Large intestine (tissue), 3 donors: ENCODE data around the gene GNAS-AS1. TPM values are rescaled to one million over a fixed set of nuclear protein-coding genes. Genes with fewer than 3 reads are reported as not detected.

ENCODE experiments used
- DNase-seq, 2 donors: peaks; one replicate each; pipeline versions ENCODE4 v3.0.0 to v3.0.0-alpha.2; 2013
- H3K27ac ChIP-seq: one replicate; pipeline ENCODE4 v1.5.1; 2013; ENCODE audit warnings: low read length
- H3K27me3 ChIP-seq: 2 replicates; pipeline ENCODE4 v1.6.1; 2013; ENCODE audit warnings: low read length; ENCODE audit not compliant: control insufficient read depth, insufficient read depth
- H3K36me3 ChIP-seq: 2 replicates; pipeline ENCODE4 v1.6.1; 2013; ENCODE audit warnings: low read length; ENCODE audit not compliant: control insufficient read depth, insufficient read depth
- H3K4me1 ChIP-seq: one replicate; pipeline ENCODE4 v1.6.1; 2013; ENCODE audit warnings: low read length; ENCODE audit not compliant: control insufficient read depth, insufficient read depth
- H3K4me3 ChIP-seq: one replicate; pipeline ENCODE4 v1.5.1; 2013; ENCODE audit warnings: low read length
- H3K9me3 ChIP-seq: one replicate; pipeline ENCODE4 v1.6.1; 2013; ENCODE audit warnings: mild to moderate bottlenecking, low read depth, low read length, moderate library complexity; ENCODE audit not compliant: control insufficient read depth
- whole genome bisulfite sequencing: methylation state at CpG from one replicate; pipeline ENCODE4 v1.1.5; 2013; ENCODE audit warnings: low lambda C conversion rate; ENCODE audit not compliant: insufficient coverage; 5-methylcytosine and 5-hydroxymethylcytosine counted together
- polyA plus RNA-seq: library from polyadenylated mRNA; unstranded; fragments of 120-200 nt; gene quantifications from one replicate; pipeline ENCODE4 v1.2.1, GENCODE V29; 2013

Gene GNAS-AS1
- polyA plus RNA-seq, 1 donor: 0.40 TPM

GRCh38 chr20:58875111-58875510 lies 24.4 kb upstream of the GNAS-AS1 start:
- no CpG with 5 or more reads among the region's 3 CpGs for WGBS
- Histone ChIP-seq H3K4me3 (no peak overlapping the region), H3K27me3 (no peaks in the 10 kb centered on the region), H3K9me3 (no peaks in the 10 kb centered on the region), H3K27ac (no peak overlapping the region), H3K4me1 (no peaks in the 10 kb centered on the region), H3K36me3 (no peaks in the 10 kb centered on the region)
- DNase-seq: no peak

- Histone ChIP-seq H3K27ac (no peak overlapping the region), H3K4me1 (no peaks in the 10 kb centered on the region), H3K27me3 (no peaks in the 10 kb centered on the region), H3K36me3 (no peaks in the 10 kb centered on the region), H3K4me3 (no peak overlapping the region), H3K9me3 (no peaks in the 10 kb centered on the region)
- no CpG with 5 or more reads among the region's 1 CpG for WGBS
- DNase-seq: no peak
Observed at GRCh38 chr20:58874469-58874868, 23.8 kb upstream of the GNAS-AS1 start.

GRCh38 chr20:58871533-58872102 lies 20.9 kb upstream of the GNAS-AS1 start:
- Histone ChIP-seq H3K9me3 (no peaks in the 10 kb centered on the region), H3K27me3 (peaks cover 2% of the 10 kb centered on the region), H3K4me3 (no peak overlapping the region), H3K4me1 (no peaks in the 10 kb centered on the region), H3K36me3 (no peaks in the 10 kb centered on the region), H3K27ac (no peak overlapping the region)
- DNase-seq: no peak
- WGBS: 100% methylated on average over 4 of the region's 8 CpGs

- Histone ChIP-seq H3K36me3 (no peaks in the 10 kb centered on the region), H3K4me1 (no peaks in the 10 kb centered on the region), H3K9me3 (no peaks in the 10 kb centered on the region), H3K27ac (no peak overlapping the region), H3K27me3 (peaks cover 2% of the 10 kb centered on the region), H3K4me3 (no peak overlapping the region)
- 82% methylated on average over 3 of the region's 7 CpGs for WGBS
- DNase-seq: peak; percentile 42 to 45
Observed at GRCh38 chr20:58870293-58871014, 19.8 kb upstream of the GNAS-AS1 start.

- Histone ChIP-seq H3K27ac (no peak overlapping the region), H3K27me3 (peaks cover 2% of the 10 kb centered on the region), H3K4me3 (no peak overlapping the region), H3K36me3 (no peaks in the 10 kb centered on the region), H3K4me1 (no peaks in the 10 kb centered on the region), H3K9me3 (no peaks in the 10 kb centered on the region)
- 81% methylated on average over 3 of the region's 7 CpGs for WGBS
- DNase-seq: no peak
Observed at GRCh38 chr20:58869662-58870227, 19.0 kb upstream of the GNAS-AS1 start.

GRCh38 chr20:58868795-58869194 lies 18.1 kb upstream of the GNAS-AS1 start:
- DNase-seq: no peak

GRCh38 chr20:58867211-58867610 lies 16.5 kb upstream of the GNAS-AS1 start:
- H3K4me3 ChIP-seq: no peak overlapping the region
- no peak for DNase-seq
- no CpG with 5 or more reads among the region's 5 CpGs for WGBS

More at GRCh38 chr20:58868795-58869194, 18.1 kb upstream of the GNAS-AS1 start:
- H3K27me3 ChIP-seq: peaks cover 2% of the 10 kb centered on the region
- H3K4me3 ChIP-seq: no peak overlapping the region
- no CpG with 5 or more reads among the region's 14 CpGs for WGBS
- H3K4me1 ChIP-seq: no peaks in the 10 kb centered on the region
- H3K27ac ChIP-seq: no peak overlapping the region
- H3K36me3 ChIP-seq: no peaks in the 10 kb centered on the region
- no peaks in the 10 kb centered on the region for H3K9me3 ChIP-seq

GRCh38 chr20:58865843-58866242 lies 15.1 kb upstream of the GNAS-AS1 start:
- Histone ChIP-seq H3K4me1 (no peaks in the 10 kb centered on the region), H3K9me3 (no peaks in the 10 kb centered on the region), H3K36me3 (no peaks in the 10 kb centered on the region), H3K4me3 (no peak overlapping the region), H3K27me3 (peaks cover 6% of the 10 kb centered on the region), H3K27ac (no peak overlapping the region)
- no CpG with 5 or more reads among the region's 2 CpGs for WGBS
- DNase-seq: no peak

More at GRCh38 chr20:58867211-58867610, 16.5 kb upstream of the GNAS-AS1 start:
- Histone ChIP-seq H3K27me3 (peaks cover 2% of the 10 kb centered on the region), H3K9me3 (no peaks in the 10 kb centered on the region), H3K27ac (no peak overlapping the region), H3K4me1 (no peaks in the 10 kb centered on the region), H3K36me3 (no peaks in the 10 kb centered on the region)

GRCh38 chr20:58864346-58864745 lies 13.6 kb upstream of the GNAS-AS1 start:
- Histone ChIP-seq H3K36me3 (no peaks in the 10 kb centered on the region), H3K27me3 (peaks cover 7% of the 10 kb centered on the region), H3K4me3 (no peak overlapping the region), H3K4me1 (no peaks in the 10 kb centered on the region), H3K9me3 (no peaks in the 10 kb centered on the region), H3K27ac (no peak overlapping the region)
- WGBS: 60% methylated on average over 1 of the region's 2 CpGs
- DNase-seq: no peak

- Histone ChIP-seq H3K9me3 (no peaks in the 10 kb centered on the region), H3K27me3 (peaks cover 5% of the 10 kb centered on the region)
Observed at GRCh38 chr20:58863044-58863790, 12.5 kb upstream of the GNAS-AS1 start.

More at GRCh38 chr20:58863044-58863790, 12.5 kb upstream of the GNAS-AS1 start:
- H3K27ac ChIP-seq: no peak overlapping the region
- no peak for DNase-seq
- H3K4me3 ChIP-seq: no peak overlapping the region
- WGBS: no CpG with 5 or more reads among the region's 7 CpGs
- H3K4me1 ChIP-seq: no peaks in the 10 kb centered on the region
- no peaks in the 10 kb centered on the region for H3K36me3 ChIP-seq
